Fibroblast of skin of scalp (primary cell): Measurements from ENCODE around the gene KLHL41. TPM values are rescaled to one million over a fixed set of nuclear protein-coding genes. Genes with fewer than 3 reads are reported as not detected.

Experiments used
- DNase-seq: peaks from one replicate; pipeline ENCODE4 v3.0.0-alpha.2; 2013
- polyA plus RNA-seq, 2 experiments: library from polyadenylated mRNA; unstranded; fragments of 120-200 nt; gene quantifications; one replicate each; pipeline ENCODE4 v1.2.1, GENCODE V29; 2013; ENCODE audit not compliant: insufficient read length in 2 of 2

Gene KLHL41
- polyA plus RNA-seq (2013, experiment 1 of 2; ENCODE audit: insufficient read length): 10.3 TPM
- 96.5 TPM for polyA plus RNA-seq (2013, experiment 2 of 2; ENCODE audit: insufficient read length)

- peak; percentile 33 for DNase-seq
Measured at GRCh38 chr2:169509298-169509885, at the start of gene KLHL41. KLHL41 (plus strand) TSS chr2:169509702; CDS start chr2:169509779, 77 bp downstream.

GRCh38 chr2:169461143-169461542, 48.4 kb upstream of the KLHL41 start:
- no peak for DNase-seq

DNA sequence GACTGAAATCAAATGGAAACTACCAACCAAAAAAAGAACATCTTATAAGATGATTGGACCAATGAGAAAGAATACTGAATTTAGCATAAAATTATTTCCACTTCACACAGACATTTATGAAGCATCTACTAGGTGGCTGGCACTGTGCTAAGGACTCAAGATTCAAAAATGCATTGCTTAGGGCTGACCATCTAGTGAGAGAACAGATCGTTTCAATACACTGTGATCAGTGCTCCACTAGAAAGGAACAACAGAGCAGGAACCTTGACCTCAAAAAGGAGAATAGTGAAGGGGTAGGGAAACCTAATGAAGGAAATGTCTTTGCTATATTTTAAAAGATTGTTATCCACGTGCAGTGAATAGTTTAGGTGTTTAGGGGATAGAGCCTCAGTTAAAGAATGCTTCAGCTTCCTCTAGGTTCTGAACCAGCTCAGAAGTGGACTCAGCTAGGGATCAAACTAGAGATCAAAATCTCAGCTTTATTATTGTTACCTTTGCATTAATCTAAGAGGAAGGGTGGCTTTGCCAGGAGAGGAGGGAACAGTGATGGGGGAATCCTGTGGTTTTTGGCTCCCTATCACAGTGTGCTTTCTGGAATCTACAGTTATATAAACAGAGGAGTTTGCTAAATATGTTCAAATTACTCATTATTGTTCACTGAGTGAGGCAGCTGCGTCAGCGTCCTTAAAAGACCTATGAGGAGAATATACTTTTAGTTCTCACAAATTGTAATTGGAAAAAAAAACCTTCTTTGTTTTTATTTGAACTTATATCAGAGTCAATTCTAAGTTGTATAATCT, 46.4 kb upstream of the KLHL41 start:
- DNase-seq: peak; percentile 42

DNA sequence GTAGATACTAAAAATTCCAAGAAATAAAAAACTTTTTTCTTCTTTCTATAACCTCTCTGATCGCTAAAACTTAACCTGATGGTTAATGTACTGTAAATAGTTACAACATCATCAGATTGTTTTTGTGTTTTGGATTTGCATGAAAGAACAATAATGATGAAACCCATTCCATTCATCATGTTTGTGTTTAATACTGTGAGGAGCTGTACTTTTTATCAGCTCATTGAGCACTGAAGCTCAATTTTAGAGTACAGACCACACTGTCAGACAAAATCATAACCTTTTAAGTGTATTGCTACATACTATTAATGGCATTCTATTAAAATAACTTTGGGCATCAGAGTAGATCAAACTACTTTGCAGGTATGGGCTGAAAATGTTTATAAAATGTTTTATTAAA, 45.0 kb upstream of the KLHL41 start:
- no peak for DNase-seq

DNA sequence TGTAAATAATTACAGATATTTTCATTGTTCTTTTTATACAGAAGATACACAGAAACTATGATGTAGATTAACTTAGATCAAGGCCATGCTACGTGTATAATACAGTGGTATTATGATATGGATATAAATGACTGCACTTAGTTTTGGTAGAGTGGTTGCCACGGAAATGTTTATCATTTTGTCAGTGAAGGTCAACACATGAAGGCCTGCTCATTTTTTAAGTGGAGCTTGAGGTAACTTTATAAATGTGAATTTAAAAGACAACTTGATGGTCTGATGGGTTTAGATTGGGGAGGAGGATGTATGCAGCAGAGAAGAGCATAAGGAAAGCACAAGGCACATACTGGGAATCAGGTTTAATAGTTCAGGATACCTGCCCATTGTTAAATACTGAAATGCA, 44.6 kb upstream of the KLHL41 start:
- no peak for DNase-seq

- no peak for DNase-seq
Measured at GRCh38 chr2:169468841-169469240, 40.7 kb upstream of the KLHL41 start.

- no peak for DNase-seq
Measured at GRCh38 chr2:169469952-169470572, 39.4 kb upstream of the KLHL41 start.

DNA sequence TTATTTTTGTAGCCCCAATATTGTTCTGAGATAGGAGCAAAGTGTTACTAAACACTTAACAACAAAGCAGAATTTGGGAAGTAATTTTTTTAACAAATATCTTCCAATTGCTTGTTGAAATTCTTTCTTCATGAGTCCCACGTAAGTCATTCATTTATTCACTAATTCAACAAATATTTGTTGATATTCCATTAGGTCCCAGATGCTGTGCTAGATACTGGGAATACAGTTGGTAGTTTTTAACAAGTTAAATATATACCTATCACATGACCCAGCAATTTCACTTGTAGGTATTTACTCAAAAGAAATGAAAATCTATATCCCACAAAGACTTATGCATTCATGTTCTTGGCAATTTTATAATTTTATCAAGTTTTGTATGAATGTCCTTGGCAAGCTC, 37.3 kb upstream of the KLHL41 start:
- no peak for DNase-seq

DNA sequence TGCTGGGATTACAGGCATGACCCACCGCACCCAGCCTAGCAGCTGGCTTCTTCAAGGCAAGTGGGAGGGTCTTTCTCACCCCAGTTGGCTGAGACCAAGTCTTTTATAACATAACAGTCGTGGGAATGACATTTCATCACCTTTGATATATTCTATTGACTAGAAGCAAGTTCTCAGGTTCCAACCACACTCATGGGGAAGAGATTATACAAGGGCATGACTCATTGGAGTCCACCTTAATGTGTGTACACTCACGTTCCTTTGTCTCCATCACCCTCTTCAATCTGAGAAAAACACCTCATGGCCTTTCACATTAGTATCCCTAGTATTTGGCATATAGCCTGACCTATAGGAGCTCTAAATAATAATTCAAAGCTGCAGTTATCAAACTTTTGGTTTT, 33.0 kb upstream of the KLHL41 start:
- no peak for DNase-seq

DNA sequence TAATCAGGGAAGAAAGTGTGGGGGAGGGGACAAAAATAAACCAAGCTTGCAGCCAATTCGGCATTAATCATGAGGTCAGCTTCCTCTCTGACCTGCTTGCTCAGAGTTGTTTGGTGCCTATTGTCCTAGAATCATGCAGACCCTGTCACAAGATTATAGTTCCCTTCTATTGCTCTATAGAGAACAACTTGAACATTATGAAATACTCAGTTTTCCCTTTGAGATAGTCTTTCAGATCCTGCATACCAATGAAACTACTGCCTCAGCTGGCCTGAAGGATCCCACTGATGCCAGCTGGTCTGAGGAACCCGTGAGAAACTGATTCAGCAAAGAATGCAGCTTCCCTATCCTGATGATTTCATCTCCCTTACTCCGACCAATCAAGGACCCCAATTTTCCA, 31.2 kb upstream of the KLHL41 start:
- no peak for DNase-seq

DNA sequence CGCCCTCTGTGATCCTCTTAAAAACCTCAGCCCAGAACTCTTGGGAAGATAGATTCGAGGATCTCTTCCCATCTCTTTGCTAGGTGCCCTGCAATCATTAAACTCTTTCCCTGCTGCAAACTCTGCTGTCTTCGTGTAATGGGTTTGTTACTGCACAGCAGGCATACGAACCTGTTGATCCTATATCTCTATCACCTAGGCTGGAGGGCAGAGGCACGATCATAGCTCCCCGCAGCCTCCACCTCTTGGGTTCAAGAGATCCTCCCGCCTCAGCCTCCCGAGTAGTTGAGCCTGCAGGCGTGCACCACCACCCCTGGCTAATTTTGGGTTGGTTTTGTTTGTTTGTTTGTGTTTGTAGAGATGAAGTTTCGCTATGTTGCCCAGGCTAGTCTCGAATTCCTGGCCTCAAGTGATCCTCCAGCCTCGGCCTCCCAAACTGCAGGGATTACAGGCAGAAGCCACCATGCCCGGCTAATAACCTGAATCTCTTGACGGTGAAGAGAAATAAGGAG, 30.7 kb upstream of the KLHL41 start:
- no peak for DNase-seq

GRCh38 chr2:169479257-169480078, 30.0 kb upstream of the KLHL41 start, which contains the start of gene BBS5:
BBS5 (plus strand) TSS chr2:169479494; CDS start chr2:169479554, 60 bp downstream.
- peak; percentile 83 for DNase-seq

DNA sequence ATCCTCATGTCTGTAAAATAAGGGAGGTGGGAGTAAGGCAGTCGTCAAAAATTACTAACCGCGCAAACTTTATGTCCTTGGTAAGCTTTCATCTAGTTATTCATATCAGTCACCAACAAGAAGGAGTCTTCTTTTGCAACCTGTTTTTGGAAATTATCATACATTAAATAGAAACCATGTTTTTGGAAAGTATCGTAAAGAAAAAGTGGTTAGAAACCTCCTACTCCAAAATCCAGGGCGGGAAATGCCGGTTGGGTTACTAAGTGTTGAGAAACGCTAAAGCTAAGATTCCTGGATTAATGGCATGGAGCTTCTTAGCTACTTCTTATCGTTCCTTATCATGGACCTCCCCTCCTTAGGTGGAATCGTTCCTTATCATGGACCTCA, 29.4 kb upstream of the KLHL41 start:
- DNase-seq: peak; percentile 8

- DNase-seq: no peak
Measured at GRCh38 chr2:169485650-169486138, 23.8 kb upstream of the KLHL41 start.

DNA sequence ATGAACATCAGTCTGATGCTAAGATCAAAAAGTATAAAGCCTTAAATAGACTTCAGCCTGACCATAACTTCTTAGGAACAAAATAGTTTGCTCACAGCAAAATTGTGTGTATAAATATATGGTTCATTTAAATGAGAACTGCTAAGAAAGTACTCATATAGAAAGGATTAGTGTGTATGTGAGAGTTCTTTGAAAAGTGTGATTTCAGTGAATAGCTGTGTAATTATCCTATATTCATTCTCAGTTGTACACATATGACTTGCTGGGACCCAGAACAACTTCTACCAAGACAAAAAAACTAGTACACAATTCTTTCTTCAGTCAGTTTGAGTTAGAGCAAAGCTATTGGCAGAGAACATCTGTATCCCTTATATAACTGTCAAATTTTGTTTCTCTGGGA, 23.0 kb upstream of the KLHL41 start:
- DNase-seq: no peak

DNA sequence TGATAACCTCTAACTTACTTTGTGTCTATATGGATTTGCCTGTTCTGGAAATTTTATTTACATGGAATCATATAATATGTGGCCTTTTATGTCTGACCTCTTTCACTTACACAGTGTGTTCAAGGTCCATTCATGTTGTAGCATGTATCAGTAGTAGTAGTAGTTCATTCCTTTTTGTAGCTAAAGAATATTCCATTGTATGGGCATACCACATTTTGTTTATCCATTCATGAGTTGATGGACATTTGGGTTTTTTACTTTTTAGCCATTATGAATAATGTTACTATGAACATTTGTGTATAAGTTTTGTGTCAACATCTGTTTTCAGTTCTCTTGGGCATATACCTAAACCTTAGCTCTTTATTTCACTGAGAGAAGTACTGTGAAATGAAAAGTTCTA, 18.7 kb upstream of the KLHL41 start:
- DNase-seq: no peak

DNA sequence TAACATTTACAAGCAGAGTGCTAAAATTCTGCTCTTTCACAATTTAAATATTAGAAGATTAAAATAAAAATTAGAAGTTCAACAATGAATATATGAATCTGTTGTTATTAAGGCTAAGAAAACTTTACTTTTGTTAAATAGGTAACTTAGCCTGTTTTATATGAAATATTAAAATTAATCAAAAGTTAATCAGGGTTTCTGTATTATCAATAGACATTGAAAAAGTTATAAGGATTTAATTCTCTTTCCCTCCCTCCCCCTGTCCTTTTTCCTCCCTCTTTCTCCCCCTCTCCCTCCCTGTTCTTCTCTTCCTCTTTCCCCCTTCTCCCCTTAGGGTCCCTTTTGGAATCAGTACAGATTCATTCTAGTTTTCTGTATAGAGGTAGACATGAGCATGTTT, 18.1 kb upstream of the KLHL41 start:
- no peak for DNase-seq

DNA sequence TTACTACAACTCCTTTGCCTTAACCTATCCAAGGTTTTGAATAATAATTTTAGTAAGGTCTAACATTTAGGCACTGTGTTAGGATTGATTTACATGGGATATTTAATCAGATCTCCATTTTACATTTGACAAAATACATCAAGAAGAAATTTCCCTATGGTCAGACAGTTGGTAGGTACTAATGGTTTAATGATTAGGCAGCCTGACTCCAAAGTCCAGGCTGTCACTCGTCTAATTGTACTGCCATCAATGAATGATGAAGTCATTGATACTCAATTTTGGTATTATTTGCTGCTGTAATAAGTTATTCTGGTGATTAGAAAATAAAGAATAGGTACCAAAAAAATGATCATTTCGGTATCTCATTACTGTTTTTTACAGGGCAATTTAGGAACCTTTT, 16.1 kb upstream of the KLHL41 start:
- no peak for DNase-seq

DNA sequence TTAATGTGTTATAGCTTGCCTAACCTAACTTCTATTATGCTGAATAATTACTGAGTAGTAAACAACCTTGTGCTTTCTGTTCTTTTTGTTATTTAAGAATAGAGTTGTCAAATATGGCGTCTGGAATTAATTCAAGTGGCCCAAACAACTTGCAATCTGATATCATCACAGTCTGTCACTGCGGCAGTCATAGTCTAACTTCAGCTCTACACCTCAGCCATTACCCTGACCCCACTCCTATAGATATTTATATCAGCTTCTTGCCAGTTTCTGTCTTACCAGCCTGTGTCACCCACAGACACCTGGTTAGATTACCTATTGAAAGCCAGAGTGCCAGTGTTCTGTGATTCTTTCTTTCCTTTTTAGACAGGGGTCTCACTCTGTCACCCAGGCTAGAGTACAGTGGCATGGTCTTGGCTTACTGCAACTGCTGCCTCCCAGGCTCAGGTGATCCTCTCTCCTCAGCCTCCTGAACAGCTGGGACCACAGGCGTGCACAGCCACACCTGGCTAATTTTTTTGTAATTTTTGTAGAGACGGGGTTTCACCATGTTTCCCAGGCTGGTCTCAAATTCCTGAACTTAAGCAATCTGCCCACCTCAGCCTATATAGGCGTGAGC, 14.1 kb upstream of the KLHL41 start:
- DNase-seq: no peak

GRCh38 chr2:169504651-169505050, 4.9 kb upstream of the KLHL41 start:
- DNase-seq: no peak

- DNase-seq: peak; percentile 41
Measured at GRCh38 chr2:169507698-169508097, 1.8 kb upstream of the KLHL41 start.

- DNase-seq: no peak
Measured at GRCh38 chr2:169509955-169510354, 453 bp downstream of the KLHL41 start.
